Bronchial epithelial cell (primary cell): ENCODE results near the gene MET. TPM values are rescaled to one million over a fixed set of nuclear protein-coding genes. Genes with fewer than 3 reads are reported as not detected.

ENCODE experiments used
- DNase-seq: peaks from one replicate; pipeline ENCODE4 v3.0.0-alpha.2; 2010; ENCODE audit warnings: low read depth
- FAIRE-seq: peaks from 2 replicates; lab custom pipeline; 2011; peaks lifted over from hg19 to GRCh38; lab: Jason Lieb, UNC
- H3K27me3 ChIP-seq: 2 replicates; pipeline ENCODE4 v1.5.1; 2011; ENCODE audit warnings: low read length; ENCODE audit not compliant: control insufficient read depth, insufficient read depth
- H3K36me3 ChIP-seq: 2 replicates; pipeline ENCODE4 v1.5.1; 2011; ENCODE audit warnings: low read length; ENCODE audit not compliant: control insufficient read depth, insufficient read depth
- H3K4me3 ChIP-seq: 2 replicates; pipeline ENCODE4 v1.5.1; 2011; ENCODE audit warnings: mild to moderate bottlenecking, low read depth, low read length, control low read depth
- CTCF ChIP-seq: IDR thresholded peaks from 2 replicates; pipeline ENCODE4 v1.5.1; 2011; ENCODE audit warnings: mild to moderate bottlenecking, moderate library complexity, low read length, control low read depth, inconsistent platforms; ENCODE audit not compliant: insufficient read depth, severe bottlenecking
- total RNA-seq: library from RNA; depleted of rRNA; stranded (reverse); fragments of >200 nt; gene quantifications from 2 replicates; pipeline ENCODE4 v1.2.1, GENCODE V29; 2014

MET gene
- total RNA-seq, 1 donor from 2014 or later = 156 TPM

GRCh38 chr7:116806046-116806944, 134.3 kb downstream of the MET start:
- FAIRE-seq (no peak), DNase-seq (no peak)
- Histone ChIP-seq H3K27me3 (no peaks in the 10 kb centered on the region), H3K4me3 (no peak overlapping the region), H3K36me3 (no peaks in the 10 kb centered on the region)
- no peak for TF ChIP-seq CTCF

- no peak for DNase-seq
- TF ChIP-seq CTCF = no peak
- no peak for FAIRE-seq
- H3K4me3 ChIP-seq = no peak overlapping the region
- no peaks in the 10 kb centered on the region for H3K27me3 ChIP-seq
- no peaks in the 10 kb centered on the region for H3K36me3 ChIP-seq
These were observed 135.1 kb downstream of the MET start for GRCh38 chr7:116807011-116807560.

DNA sequence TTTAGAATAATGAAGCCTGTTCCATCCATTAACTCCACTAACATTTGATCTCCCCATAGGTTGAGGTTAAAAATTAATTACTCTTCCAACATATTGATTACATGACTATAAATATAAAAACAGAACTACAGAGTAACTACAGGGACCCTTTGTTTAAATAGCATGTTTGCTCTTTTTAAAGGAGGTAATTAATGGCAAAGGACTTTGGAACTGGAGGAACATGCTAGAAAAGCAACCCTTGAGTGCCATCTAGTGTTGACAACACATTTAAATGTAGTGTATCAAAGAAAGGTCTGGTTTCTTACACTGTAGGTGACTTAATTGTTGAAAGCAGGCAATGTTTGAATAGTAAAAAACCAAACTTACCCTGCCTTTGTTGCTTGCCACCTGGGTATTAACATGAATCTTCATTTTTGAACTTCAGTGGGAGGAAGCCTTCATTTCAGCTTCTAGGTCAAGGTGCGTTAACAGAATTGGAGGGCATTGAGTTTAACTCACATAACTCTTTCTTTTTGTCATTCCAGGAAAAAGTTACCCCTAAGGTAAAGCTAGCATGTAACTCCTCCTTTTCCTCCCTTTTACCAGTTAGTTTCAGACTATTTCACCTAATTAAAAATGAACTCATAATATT, 137.8 kb downstream of the MET start:
- peak; percentile 77 for DNase-seq

DNA sequence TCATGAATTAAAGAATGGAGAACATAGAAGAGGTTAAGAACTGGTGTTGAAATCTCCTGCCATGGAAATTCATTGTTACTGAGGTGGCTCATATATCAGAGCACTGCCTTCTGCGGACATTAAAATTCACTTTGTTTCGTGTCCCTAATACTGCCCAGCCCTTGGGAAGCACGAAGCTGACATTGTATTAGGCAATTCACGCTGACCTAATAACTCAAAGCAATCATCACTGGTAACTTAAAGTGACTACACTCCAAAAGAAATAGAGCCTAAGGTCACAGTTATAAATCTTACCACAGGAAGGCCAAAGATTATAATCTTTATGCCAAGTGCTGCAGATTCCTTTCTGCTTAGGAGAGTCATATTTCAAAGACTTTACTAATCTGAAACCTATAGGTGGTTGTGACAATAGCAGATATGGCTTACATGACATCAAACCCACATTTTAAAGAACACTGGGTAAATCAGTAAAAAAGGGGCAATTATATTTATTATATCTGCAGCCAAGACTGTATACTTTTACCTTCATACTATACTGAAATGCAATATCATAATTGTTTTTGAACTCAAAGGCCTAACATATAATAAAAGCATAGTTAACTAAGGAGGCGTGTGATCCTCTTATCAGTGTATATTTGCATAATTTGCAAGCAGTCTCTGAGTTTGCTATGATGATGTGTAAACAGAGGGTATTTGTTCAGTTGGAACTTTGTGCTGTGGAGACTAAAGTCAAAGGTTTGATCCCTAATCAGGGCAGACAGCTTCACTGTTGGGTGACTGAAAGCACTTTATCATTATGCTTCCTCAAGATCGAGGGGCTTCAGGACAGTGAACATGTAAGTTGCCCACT, 138.5 kb downstream of the MET start:
- Histone ChIP-seq H3K27me3 (no peaks in the 10 kb centered on the region), H3K36me3 (no peaks in the 10 kb centered on the region), H3K4me3 (no peak overlapping the region)
- no peak for TF ChIP-seq CTCF
- no peak for FAIRE-seq
- no peak for DNase-seq

More for the DNA sequence above, 137.8 kb downstream of the MET start:
- FAIRE-seq = no peak
- Histone ChIP-seq H3K36me3 (no peaks in the 10 kb centered on the region), H3K27me3 (no peaks in the 10 kb centered on the region), H3K4me3 (no peak overlapping the region)
- peak; percentile 43 for TF ChIP-seq CTCF

DNA sequence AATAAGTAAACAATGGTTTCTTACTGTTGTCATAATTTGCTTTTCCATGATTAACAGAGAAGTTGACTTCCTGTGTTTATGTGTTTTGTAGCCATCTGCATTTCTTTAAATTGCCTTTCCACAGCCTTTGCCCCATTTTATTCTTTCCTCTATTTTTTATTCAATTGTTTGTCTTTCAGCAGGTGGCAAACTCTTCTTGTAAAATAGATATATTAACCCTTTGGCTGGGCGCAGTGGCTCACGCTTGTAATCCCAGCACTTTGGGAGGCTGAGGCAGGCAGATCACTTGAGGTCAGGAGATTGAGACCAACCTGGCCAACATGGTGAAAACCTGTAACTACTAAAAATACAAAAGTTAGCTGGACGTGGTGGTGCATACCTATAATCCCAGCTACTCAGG, 139.8 kb downstream of the MET start:
- DNase-seq (no peak), FAIRE-seq (no peak)
- Histone ChIP-seq H3K4me3 (no peak overlapping the region), H3K36me3 (no peaks in the 10 kb centered on the region), H3K27me3 (no peaks in the 10 kb centered on the region)
- TF ChIP-seq CTCF = no peak
